ENCODE data around the gene MSRB1.
"Not testable (repeated sequence)": the region's sequence is repeated elsewhere in the genome, so short reads cannot be mapped to it uniquely, and the experiment has no call there.

Gene MSRB1

DNA sequence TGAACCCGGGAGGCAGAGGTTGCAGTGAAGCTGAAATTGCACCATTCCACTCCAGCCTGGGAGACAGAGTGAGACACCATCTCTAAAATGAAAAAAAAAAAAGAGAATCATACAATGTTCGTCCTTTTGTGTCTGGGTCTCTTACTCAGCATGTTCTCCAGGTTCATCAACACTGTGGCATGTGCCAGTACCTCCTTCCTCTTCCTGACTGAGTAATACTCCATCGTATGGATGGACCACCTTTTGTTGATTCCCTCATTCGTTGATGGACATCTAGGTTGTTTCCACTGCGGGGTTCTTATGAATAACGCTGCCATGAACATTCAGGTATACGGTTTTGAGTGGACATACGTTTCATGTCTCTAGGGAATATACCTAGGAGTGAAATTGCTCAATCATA is 20.6 kb downstream of the MSRB1 start:
- H3K9me3 ChIP-seq (ENCODE audit: control insufficient read depth, insufficient read depth, low read length), result no peaks in the 10 kb centered on the region
- peaks cover 5% of the 10 kb centered on the region for H3K4me1 ChIP-seq (ENCODE audit: control insufficient read depth, insufficient read depth, low read length)

DNA sequence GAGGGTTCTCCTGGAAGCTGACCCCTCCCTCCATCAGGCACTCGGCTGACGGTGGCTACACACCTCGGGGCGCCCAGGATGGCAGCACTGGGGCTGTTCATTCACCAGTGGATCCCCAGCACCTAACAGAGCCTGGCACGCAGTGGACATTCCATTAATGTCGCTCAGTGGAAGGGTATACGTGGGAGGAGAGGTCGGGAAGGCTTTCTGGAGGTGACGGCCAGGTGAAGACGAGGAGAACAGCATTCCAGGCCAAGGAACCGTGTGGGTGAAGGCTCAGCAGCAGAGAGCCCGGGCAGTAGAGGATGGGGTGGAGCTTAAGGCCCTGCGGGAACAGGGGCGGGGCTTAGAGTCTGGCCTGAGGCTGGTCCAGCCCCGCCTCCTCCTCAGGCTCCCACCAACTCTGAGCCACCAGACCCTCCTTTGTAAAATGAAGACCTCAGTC is 22.2 kb downstream of the MSRB1 start:
- H3K9ac ChIP-seq (ENCODE audit: low read depth, low read length), result no peak overlapping the region
- no peaks in the 10 kb centered on the region for H3K36me3 ChIP-seq (ENCODE audit: control insufficient read depth, insufficient read depth, low read length)
- peaks cover 8% of the 10 kb centered on the region for H3K4me1 ChIP-seq (ENCODE audit: control insufficient read depth, insufficient read depth, low read length)
- H3K9me3 ChIP-seq (ENCODE audit: control insufficient read depth, insufficient read depth, low read length), result no peaks in the 10 kb centered on the region
- H3K27me3 ChIP-seq (ENCODE audit: control insufficient read depth, insufficient read depth, low read length), result peaks cover 78% of the 10 kb centered on the region
- no peak overlapping the region for H3K4me3 ChIP-seq (ENCODE audit: low read depth, low read length)

More for the DNA sequence above, 20.6 kb downstream of the MSRB1 start:
- no peak overlapping the region for H3K4me3 ChIP-seq (ENCODE audit: low read depth, low read length)
- H3K36me3 ChIP-seq (ENCODE audit: control insufficient read depth, insufficient read depth, low read length), result no peaks in the 10 kb centered on the region
- H3K9ac ChIP-seq (ENCODE audit: low read depth, low read length), result no peak overlapping the region
- peaks cover 65% of the 10 kb centered on the region for H3K27me3 ChIP-seq (ENCODE audit: control insufficient read depth, insufficient read depth, low read length)

DNA sequence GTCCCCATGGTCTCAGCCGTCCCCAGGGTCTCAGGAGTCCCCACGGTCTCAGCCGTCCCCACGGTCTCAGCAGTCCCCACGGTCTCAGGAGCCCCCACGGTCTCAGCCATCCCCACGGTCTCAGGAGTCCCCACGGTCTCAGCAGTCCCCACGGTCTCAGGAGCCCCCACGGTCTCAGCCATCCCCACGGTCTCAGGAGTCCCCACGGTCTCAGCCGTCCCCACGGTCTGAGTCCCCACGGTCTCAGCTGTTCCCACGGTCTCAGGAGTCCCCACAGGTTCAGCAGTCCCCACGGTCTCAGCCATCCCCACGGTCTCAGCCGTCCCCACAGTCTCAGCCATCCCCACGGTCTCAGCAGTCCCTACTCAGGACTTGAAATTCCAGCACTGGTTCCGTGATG is 22.9 kb downstream of the MSRB1 start:
- H3K9me3 ChIP-seq (ENCODE audit: control insufficient read depth, insufficient read depth, low read length); H3K36me3 ChIP-seq (ENCODE audit: control insufficient read depth, insufficient read depth, low read length); H3K4me1 ChIP-seq (ENCODE audit: control insufficient read depth, insufficient read depth, low read length); H3K4me3 ChIP-seq (ENCODE audit: low read depth, low read length); H3K9ac ChIP-seq (ENCODE audit: low read depth, low read length): not testable (repeated sequence)
- H3K27me3 ChIP-seq (ENCODE audit: control insufficient read depth, insufficient read depth, low read length), result peaks cover 81% of the 10 kb centered on the region

- Histone ChIP-seq H3K27me3 (ENCODE audit: control insufficient read depth, insufficient read depth, low read length) (peaks cover 81% of the 10 kb centered on the region), H3K4me3 (ENCODE audit: low read depth, low read length) (peak overlapping the region; percentile 13), H3K36me3 (ENCODE audit: control insufficient read depth, insufficient read depth, low read length) (no peaks in the 10 kb centered on the region), H3K9ac (ENCODE audit: low read depth, low read length) (no peak overlapping the region), H3K9me3 (ENCODE audit: control insufficient read depth, insufficient read depth, low read length) (no peaks in the 10 kb centered on the region), H3K4me1 (ENCODE audit: control insufficient read depth, insufficient read depth, low read length) (peaks cover 8% of the 10 kb centered on the region)
Observed at GRCh38 chr16:1919327-1919998, 23.5 kb downstream of the MSRB1 start.

- peaks cover 8% of the 10 kb centered on the region for H3K4me1 ChIP-seq (ENCODE audit: control insufficient read depth, insufficient read depth, low read length)
- H3K36me3 ChIP-seq (ENCODE audit: control insufficient read depth, insufficient read depth, low read length), result no peaks in the 10 kb centered on the region
- peak within 1 kb of the TSS; percentile 46 for H3K4me3 ChIP-seq (ENCODE audit: low read depth, low read length)
- no peak within 1 kb of the TSS for H3K9ac ChIP-seq (ENCODE audit: low read depth, low read length)
- H3K27me3 ChIP-seq (ENCODE audit: control insufficient read depth, insufficient read depth, low read length), result peaks cover 74% of the 10 kb centered on the region
- no peaks in the 10 kb centered on the region for H3K9me3 ChIP-seq (ENCODE audit: control insufficient read depth, insufficient read depth, low read length)
Observed at GRCh38 chr16:1918351-1919326, 24.4 kb downstream of the MSRB1 start, which contains the start of gene HS3ST6. Gene HS3ST6, minus strand, starts transcription at chr16:1918415. Its CDS starts 92 bp downstream, at chr16:1918323.

DNA sequence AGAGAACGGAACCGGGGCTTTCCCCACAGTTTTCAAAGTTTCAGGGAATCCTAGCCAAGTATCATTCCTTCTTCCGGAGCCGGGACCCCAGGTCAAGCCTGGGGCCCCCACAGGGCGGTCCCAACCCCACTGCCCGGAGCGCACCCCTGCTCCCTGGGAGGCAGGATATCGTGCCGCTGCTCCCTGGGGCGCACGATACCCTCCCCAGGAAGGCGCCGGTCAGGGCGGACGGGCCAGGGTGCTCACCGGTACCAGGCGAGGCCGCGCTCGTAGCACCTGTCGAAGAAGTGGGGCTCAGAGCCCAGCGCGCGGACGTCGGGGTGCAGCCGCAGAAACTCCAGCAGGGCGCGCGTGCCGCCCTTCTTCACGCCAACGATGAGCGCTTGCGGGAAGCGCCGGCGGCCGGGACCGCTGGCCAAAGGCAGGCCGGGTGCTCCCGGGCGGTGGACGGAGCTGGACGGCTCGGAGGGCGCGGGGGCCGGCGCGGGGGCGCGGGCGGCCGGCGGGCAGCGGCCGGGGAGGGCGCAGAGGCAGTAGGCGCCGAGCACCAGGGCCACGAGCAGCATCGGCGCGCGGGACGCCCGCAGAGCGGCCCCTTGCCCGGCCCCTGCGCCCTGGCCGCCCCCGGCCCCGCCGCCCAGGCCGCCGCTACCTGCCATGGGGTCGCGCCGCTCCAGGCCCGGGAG is 25.2 kb downstream of the MSRB1 start:
- H3K4me1 ChIP-seq (ENCODE audit: control insufficient read depth, insufficient read depth, low read length), result peaks cover 8% of the 10 kb centered on the region
- peak overlapping the region; percentile 46 for H3K4me3 ChIP-seq (ENCODE audit: low read depth, low read length)
- no peak overlapping the region for H3K9ac ChIP-seq (ENCODE audit: low read depth, low read length)
- peaks cover 66% of the 10 kb centered on the region for H3K27me3 ChIP-seq (ENCODE audit: control insufficient read depth, insufficient read depth, low read length)
- no peaks in the 10 kb centered on the region for H3K36me3 ChIP-seq (ENCODE audit: control insufficient read depth, insufficient read depth, low read length)
- H3K9me3 ChIP-seq (ENCODE audit: control insufficient read depth, insufficient read depth, low read length), result no peaks in the 10 kb centered on the region

DNA sequence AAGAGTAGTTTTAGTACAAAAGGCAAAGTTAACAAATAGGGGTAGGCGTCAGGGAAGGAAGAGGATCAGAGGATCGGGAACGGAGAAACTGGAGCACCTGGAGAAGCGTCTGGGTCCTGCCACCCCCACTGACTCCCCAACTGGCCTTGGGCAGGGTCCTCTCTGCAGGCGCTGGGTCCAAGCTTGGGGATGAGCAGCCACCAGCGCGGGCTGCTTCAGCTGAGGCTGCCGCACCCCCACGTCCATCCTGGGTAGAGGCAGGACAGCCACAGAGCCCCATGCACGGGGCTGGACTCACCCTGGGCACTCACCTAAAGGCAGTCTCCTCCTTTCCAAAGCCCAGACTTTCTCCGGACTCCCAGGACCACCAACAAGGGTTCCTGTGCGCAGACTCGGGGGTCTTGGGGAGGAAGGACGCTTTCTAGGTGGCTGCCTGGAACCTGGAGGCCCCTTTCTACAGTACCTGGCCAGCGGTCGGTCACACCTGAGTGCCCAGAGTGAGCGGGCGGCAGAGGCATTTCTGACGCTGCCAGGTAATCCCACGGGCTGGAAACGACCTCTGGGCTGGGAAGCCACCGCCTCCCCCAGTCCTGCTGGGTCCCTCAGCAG is 25.8 kb downstream of the MSRB1 start:
- no peaks in the 10 kb centered on the region for H3K36me3 ChIP-seq (ENCODE audit: control insufficient read depth, insufficient read depth, low read length)
- no peak overlapping the region for H3K9ac ChIP-seq (ENCODE audit: low read depth, low read length)
- H3K4me1 ChIP-seq (ENCODE audit: control insufficient read depth, insufficient read depth, low read length), result peaks cover 8% of the 10 kb centered on the region
- H3K4me3 ChIP-seq (ENCODE audit: low read depth, low read length), result peak overlapping the region; percentile 46
- peaks cover 59% of the 10 kb centered on the region for H3K27me3 ChIP-seq (ENCODE audit: control insufficient read depth, insufficient read depth, low read length)
- H3K9me3 ChIP-seq (ENCODE audit: control insufficient read depth, insufficient read depth, low read length), result no peaks in the 10 kb centered on the region

DNA sequence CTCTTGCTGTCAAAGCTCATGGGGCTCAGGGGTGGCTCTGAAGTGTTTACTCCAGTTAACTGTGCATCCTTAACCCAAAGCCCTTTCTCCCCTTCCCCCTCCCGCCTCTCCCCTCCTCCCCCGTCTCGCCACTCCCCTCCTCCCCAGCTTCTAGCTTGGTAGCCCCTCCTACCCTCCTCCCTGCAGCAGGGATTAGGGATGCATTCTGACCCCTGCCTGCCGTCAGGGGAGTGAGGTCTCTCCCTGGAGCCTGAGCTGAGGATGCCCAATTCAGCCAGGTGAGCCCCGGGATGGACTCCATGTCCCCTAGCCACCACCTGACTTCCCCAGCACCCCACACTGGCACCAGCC is 26.4 kb downstream of the MSRB1 start:
- Histone ChIP-seq H3K9me3 (ENCODE audit: control insufficient read depth, insufficient read depth, low read length) (no peaks in the 10 kb centered on the region), H3K27me3 (ENCODE audit: control insufficient read depth, insufficient read depth, low read length) (peaks cover 59% of the 10 kb centered on the region), H3K4me3 (ENCODE audit: low read depth, low read length) (peak overlapping the region; percentile 46), H3K9ac (ENCODE audit: low read depth, low read length) (no peak overlapping the region), H3K4me1 (ENCODE audit: control insufficient read depth, insufficient read depth, low read length) (peaks cover 8% of the 10 kb centered on the region), H3K36me3 (ENCODE audit: control insufficient read depth, insufficient read depth, low read length) (no peaks in the 10 kb centered on the region)

GRCh38 chr16:1915732-1916639 is 27.0 kb downstream of the MSRB1 start:
- H3K9me3 ChIP-seq (ENCODE audit: control insufficient read depth, insufficient read depth, low read length), result no peaks in the 10 kb centered on the region
- H3K36me3 ChIP-seq (ENCODE audit: control insufficient read depth, insufficient read depth, low read length), result no peaks in the 10 kb centered on the region
- peaks cover 53% of the 10 kb centered on the region for H3K27me3 ChIP-seq (ENCODE audit: control insufficient read depth, insufficient read depth, low read length)
- H3K4me3 ChIP-seq (ENCODE audit: low read depth, low read length), result no peak overlapping the region
- peaks cover 5% of the 10 kb centered on the region for H3K4me1 ChIP-seq (ENCODE audit: control insufficient read depth, insufficient read depth, low read length)
- H3K9ac ChIP-seq (ENCODE audit: low read depth, low read length), result no peak overlapping the region

GRCh38 chr16:1914988-1915387 is 28.0 kb downstream of the MSRB1 start:
- Histone ChIP-seq H3K4me3 (ENCODE audit: low read depth, low read length) (no peak overlapping the region), H3K36me3 (ENCODE audit: control insufficient read depth, insufficient read depth, low read length) (no peaks in the 10 kb centered on the region), H3K27me3 (ENCODE audit: control insufficient read depth, insufficient read depth, low read length) (peaks cover 43% of the 10 kb centered on the region), H3K4me1 (ENCODE audit: control insufficient read depth, insufficient read depth, low read length) (peaks cover 3% of the 10 kb centered on the region), H3K9me3 (ENCODE audit: control insufficient read depth, insufficient read depth, low read length) (no peaks in the 10 kb centered on the region), H3K9ac (ENCODE audit: low read depth, low read length) (no peak overlapping the region)
